H1 (cell line): ENCODE data around the gene HES3. TPM values are rescaled to one million over a fixed set of nuclear protein-coding genes. Genes with fewer than 3 reads are reported as not detected.

ENCODE experiments used
- ASH2L ChIP-seq: fragments of 200-600, 300-600 bp; sonication (generic); IDR thresholded peaks from one replicate; pipeline ENCODE4 v1.7.1; 2017; ENCODE audit warnings: low read length
- CHD1 ChIP-seq: IDR thresholded peaks from 2 replicates; pipeline ENCODE4 v1.6.1; 2012; ENCODE audit warnings: low read depth, low read length, improper control_type of control experiment
- EP300 ChIP-seq, 2 experiments: IDR thresholded peaks; 1 replicate in 1 of 2; 2 replicates in 1 of 2; pipeline ENCODE4 v1.6.1; 2011 to 2012; ENCODE audit warnings: low read depth in 2 of 2, low read length in 2 of 2, mild to moderate bottlenecking in 2 of 2, borderline replicate concordance in 1 of 2, inconsistent platforms in 1 of 2, moderate library complexity in 1 of 2
- GABPA ChIP-seq: IDR thresholded peaks from 2 replicates; pipeline ENCODE4 v1.6.1; 2011; ENCODE audit warnings: mild to moderate bottlenecking, low read length, moderate library complexity, borderline replicate concordance; ENCODE audit not compliant: insufficient read depth
- NRF1 ChIP-seq: IDR thresholded peaks from 2 replicates; pipeline ENCODE4 v1.6.1; 2011; ENCODE audit warnings: mild to moderate bottlenecking, low read depth, low read length, improper control_type of control experiment
- POLR2A ChIP-seq, 2 experiments: IDR thresholded peaks; 1 replicate in 1 of 2; 2 replicates in 1 of 2; pipeline ENCODE4 v1.6.1; 2011; ENCODE audit warnings: low read depth in 2 of 2, low read length in 2 of 2, mild to moderate bottlenecking in 2 of 2; ENCODE audit errors: control extremely low read depth in 1 of 2
- RFX5 ChIP-seq: IDR thresholded peaks from 2 replicates; pipeline ENCODE4 v1.6.1; 2011; ENCODE audit warnings: low read depth, low read length, improper control_type of control experiment, borderline replicate concordance
- SUZ12 ChIP-seq: fragments of 200-600 bp; sonication (generic); IDR thresholded peaks from 2 replicates; pipeline ENCODE4 v1.6.1; 2012; ENCODE audit warnings: mild to moderate bottlenecking, inconsistent platforms, low read length, moderate library complexity, mixed read lengths
- TAF1 ChIP-seq: IDR thresholded peaks from 2 replicates; pipeline ENCODE4 v1.6.1; 2011; ENCODE audit warnings: mild to moderate bottlenecking, low read depth, low read length
- TCF12 ChIP-seq: IDR thresholded peaks from 2 replicates; pipeline ENCODE4 v1.6.1; 2011; ENCODE audit warnings: low read depth, mild to moderate bottlenecking, low read length
- TEAD4 ChIP-seq: IDR thresholded peaks from 2 replicates; pipeline ENCODE4 v1.6.1; 2012; ENCODE audit warnings: low read depth, low read length, inconsistent platforms, mixed read lengths
- polyA plus RNA-seq, 7 experiments: library from polyadenylated mRNA; depleted of rRNA in 3 of 7; stranded (reverse) in 5 of 7; unstranded in 2 of 7; fragments of >200 nt in 5 of 7; fragments of 200-250 nt in 2 of 7; gene quantifications; 1 replicate in 5 of 7; 2 replicates in 1 of 7; 4 replicates in 1 of 7; pipeline versions ENCODE4 v1.2.1 to v1.2.3, GENCODE V29; 2011 to 2013; ENCODE audit warnings: missing spikeins in 2 of 7, mixed read lengths in 2 of 7
- total RNA-seq: library from RNA; stranded (reverse); fragmentation: NEBNext Ultra II Directional; extraction: Animal tissue kit (Norgen Biotek cat#: 25700); gene quantifications from 2 replicates; pipeline ENCODE4 v1.2.1, GENCODE V29; 2021
- TF ChIP-seq, protein P1 (sequence below): fragments of 300-600 bp; sonication (generic); IDR thresholded peaks from 2 replicates; pipeline ENCODE4 v1.7.1; 2012; ENCODE audit warnings: low read length, moderate library complexity, mild to moderate bottlenecking, inconsistent platforms; ENCODE audit not compliant: insufficient replicate concordance

The HES3 gene
- total and polyA plus RNA-seq, 2 of the 8 experiments (the other 6 are each of a cell fraction or from before 2014, with no cell fraction given): 38.8 to 54.3 TPM

DNA sequence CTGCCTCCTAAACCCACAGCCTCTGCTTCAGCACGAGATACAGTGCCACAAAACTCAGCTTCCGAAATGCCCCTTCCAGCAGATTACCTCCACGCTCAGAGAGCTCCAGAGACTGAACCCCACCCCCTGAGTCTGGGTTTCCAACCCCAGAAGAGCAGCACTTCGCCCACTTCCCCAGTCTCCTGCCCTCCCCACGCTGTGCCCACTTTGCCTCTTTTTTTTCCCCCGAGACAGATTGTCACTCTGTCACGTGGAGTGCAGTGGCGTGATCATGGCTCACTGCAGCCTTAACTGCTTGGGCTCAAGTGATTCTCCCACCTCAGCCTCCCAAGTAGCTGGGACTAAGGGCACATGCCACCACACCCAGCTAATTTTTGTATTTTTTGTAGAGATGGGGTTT is 18.3 kb upstream of the HES3 start (continued):
- TF ChIP-seq, protein P1, sequence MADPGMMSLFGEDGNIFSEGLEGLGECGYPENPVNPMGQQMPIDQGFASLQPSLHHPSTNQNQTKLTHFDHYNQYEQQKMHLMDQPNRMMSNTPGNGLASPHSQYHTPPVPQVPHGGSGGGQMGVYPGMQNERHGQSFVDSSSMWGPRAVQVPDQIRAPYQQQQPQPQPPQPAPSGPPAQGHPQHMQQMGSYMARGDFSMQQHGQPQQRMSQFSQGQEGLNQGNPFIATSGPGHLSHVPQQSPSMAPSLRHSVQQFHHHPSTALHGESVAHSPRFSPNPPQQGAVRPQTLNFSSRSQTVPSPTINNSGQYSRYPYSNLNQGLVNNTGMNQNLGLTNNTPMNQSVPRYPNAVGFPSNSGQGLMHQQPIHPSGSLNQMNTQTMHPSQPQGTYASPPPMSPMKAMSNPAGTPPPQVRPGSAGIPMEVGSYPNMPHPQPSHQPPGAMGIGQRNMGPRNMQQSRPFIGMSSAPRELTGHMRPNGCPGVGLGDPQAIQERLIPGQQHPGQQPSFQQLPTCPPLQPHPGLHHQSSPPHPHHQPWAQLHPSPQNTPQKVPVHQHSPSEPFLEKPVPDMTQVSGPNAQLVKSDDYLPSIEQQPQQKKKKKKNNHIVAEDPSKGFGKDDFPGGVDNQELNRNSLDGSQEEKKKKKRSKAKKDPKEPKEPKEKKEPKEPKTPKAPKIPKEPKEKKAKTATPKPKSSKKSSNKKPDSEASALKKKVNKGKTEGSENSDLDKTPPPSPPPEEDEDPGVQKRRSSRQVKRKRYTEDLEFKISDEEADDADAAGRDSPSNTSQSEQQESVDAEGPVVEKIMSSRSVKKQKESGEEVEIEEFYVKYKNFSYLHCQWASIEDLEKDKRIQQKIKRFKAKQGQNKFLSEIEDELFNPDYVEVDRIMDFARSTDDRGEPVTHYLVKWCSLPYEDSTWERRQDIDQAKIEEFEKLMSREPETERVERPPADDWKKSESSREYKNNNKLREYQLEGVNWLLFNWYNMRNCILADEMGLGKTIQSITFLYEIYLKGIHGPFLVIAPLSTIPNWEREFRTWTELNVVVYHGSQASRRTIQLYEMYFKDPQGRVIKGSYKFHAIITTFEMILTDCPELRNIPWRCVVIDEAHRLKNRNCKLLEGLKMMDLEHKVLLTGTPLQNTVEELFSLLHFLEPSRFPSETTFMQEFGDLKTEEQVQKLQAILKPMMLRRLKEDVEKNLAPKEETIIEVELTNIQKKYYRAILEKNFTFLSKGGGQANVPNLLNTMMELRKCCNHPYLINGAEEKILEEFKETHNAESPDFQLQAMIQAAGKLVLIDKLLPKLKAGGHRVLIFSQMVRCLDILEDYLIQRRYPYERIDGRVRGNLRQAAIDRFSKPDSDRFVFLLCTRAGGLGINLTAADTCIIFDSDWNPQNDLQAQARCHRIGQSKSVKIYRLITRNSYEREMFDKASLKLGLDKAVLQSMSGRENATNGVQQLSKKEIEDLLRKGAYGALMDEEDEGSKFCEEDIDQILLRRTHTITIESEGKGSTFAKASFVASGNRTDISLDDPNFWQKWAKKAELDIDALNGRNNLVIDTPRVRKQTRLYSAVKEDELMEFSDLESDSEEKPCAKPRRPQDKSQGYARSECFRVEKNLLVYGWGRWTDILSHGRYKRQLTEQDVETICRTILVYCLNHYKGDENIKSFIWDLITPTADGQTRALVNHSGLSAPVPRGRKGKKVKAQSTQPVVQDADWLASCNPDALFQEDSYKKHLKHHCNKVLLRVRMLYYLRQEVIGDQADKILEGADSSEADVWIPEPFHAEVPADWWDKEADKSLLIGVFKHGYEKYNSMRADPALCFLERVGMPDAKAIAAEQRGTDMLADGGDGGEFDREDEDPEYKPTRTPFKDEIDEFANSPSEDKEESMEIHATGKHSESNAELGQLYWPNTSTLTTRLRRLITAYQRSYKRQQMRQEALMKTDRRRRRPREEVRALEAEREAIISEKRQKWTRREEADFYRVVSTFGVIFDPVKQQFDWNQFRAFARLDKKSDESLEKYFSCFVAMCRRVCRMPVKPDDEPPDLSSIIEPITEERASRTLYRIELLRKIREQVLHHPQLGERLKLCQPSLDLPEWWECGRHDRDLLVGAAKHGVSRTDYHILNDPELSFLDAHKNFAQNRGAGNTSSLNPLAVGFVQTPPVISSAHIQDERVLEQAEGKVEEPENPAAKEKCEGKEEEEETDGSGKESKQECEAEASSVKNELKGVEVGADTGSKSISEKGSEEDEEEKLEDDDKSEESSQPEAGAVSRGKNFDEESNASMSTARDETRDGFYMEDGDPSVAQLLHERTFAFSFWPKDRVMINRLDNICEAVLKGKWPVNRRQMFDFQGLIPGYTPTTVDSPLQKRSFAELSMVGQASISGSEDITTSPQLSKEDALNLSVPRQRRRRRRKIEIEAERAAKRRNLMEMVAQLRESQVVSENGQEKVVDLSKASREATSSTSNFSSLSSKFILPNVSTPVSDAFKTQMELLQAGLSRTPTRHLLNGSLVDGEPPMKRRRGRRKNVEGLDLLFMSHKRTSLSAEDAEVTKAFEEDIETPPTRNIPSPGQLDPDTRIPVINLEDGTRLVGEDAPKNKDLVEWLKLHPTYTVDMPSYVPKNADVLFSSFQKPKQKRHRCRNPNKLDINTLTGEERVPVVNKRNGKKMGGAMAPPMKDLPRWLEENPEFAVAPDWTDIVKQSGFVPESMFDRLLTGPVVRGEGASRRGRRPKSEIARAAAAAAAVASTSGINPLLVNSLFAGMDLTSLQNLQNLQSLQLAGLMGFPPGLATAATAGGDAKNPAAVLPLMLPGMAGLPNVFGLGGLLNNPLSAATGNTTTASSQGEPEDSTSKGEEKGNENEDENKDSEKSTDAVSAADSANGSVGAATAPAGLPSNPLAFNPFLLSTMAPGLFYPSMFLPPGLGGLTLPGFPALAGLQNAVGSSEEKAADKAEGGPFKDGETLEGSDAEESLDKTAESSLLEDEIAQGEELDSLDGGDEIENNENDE: no peak
- TF ChIP-seq TCF12 (no peak), TEAD4 (no peak), RFX5 (no peak), NRF1 (no peak), CHD1 (no peak), EP300 (IDR thresholded peaks at IDR 0.05; ENCODE audit: borderline replicate concordance in 1 of 2, low read depth in 2 of 2, low read length in 2 of 2) (no peak), ASH2L (no peak), TAF1 (no peak), SUZ12 (no peak), GABPA (no peak), POLR2A (IDR thresholded peaks at IDR 0.05; ENCODE audit: control extremely low read depth in 1 of 2, low read depth in 2 of 2, low read length in 2 of 2) (no peak)
